ENCODE results near the gene TEAD1.

- TF ChIP-seq CTCF (IDR thresholded peaks at IDR 0.05) (no peak), POLR2AphosphoS5 (IDR thresholded peaks at IDR 0.05; ENCODE audit: low read depth, low read length) (no peak), TCF7L2 (IDR thresholded peaks at IDR 0.05; ENCODE audit: low read depth, low read length) (no peak), REST (IDR thresholded peaks at IDR 0.05; ENCODE audit: insufficient read depth in 1 of 2, low read depth in 2 of 2, low read length in 1 of 2) (no peak)
These were observed 109.5 kb downstream of the TEAD1 start for GRCh38 chr11:12783765-12784164.
